ENCODE results near the gene LRP2.
A peak's percentile ranks its signal among the peaks of the same experiment; 100 is the strongest.
"Not testable (repeated sequence)": the region's sequence is repeated elsewhere in the genome, so short reads cannot be mapped to it uniquely, and the experiment has no call there.

The LRP2 gene

DNA sequence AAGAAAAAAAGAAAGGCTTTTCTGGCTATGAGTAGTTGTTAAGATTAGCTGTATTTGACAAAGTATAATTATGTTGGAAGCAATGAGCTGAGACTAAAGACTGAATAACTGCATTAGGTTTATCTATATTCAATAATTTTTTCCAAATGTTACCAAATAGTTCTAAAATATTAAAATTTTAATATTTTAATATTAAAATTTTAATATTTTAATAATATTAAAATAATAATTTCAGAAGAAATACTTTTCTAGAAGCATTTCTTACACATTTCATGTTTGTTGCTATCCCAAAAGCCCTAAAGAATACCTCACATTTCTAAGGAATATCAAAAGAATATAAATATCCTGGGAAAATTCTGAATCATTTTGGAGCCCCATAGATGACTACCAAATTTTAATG lies 74.7 kb downstream of the LRP2 start:
- H3K4me3 ChIP-seq (ENCODE audit: low read depth, low read length), result no peak overlapping the region
- DNase-seq (ENCODE audit: low read depth), result no peak
- TF ChIP-seq, protein P1, sequence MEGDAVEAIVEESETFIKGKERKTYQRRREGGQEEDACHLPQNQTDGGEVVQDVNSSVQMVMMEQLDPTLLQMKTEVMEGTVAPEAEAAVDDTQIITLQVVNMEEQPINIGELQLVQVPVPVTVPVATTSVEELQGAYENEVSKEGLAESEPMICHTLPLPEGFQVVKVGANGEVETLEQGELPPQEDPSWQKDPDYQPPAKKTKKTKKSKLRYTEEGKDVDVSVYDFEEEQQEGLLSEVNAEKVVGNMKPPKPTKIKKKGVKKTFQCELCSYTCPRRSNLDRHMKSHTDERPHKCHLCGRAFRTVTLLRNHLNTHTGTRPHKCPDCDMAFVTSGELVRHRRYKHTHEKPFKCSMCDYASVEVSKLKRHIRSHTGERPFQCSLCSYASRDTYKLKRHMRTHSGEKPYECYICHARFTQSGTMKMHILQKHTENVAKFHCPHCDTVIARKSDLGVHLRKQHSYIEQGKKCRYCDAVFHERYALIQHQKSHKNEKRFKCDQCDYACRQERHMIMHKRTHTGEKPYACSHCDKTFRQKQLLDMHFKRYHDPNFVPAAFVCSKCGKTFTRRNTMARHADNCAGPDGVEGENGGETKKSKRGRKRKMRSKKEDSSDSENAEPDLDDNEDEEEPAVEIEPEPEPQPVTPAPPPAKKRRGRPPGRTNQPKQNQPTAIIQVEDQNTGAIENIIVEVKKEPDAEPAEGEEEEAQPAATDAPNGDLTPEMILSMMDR (IDR thresholded peaks at IDR 0.05; ENCODE audit: insufficient read depth, low read depth, low read length, missing control alignments), result no peak

DNA sequence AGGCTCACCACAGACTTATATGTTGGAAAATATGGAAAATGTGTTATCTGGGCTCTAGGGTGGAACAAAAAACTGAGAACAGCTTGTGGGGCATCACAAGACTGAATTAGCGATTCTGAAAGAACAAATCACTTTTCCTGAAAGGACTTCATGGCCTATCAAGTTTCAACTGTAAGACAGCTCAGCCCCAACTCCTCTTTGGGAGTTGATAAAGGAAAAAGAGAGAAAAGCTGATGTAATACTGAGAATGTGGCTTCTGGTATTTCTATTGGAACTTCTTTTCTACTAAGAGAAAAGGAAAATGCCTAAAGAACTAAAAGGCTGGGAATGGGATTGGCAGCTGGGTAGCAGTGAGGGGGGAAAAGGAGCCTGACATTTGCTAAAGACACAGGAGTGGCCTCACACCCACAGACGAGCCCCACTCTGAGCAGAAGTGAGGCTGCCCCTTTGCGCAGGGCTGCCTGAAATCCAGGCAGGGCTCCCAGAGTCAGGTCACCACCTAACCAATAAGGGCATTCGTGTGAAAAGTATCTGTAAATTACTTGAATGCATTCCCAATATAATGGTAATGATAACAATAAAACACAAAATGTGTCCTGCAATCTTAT lies 75.6 kb downstream of the LRP2 start:
- TF ChIP-seq, protein P1 (IDR thresholded peaks at IDR 0.05; ENCODE audit: insufficient read depth, low read depth, low read length, missing control alignments), result no peak
- DNase-seq (ENCODE audit: low read depth), result no peak
- H3K4me3 ChIP-seq (ENCODE audit: low read depth, low read length), result no peak overlapping the region

DNA sequence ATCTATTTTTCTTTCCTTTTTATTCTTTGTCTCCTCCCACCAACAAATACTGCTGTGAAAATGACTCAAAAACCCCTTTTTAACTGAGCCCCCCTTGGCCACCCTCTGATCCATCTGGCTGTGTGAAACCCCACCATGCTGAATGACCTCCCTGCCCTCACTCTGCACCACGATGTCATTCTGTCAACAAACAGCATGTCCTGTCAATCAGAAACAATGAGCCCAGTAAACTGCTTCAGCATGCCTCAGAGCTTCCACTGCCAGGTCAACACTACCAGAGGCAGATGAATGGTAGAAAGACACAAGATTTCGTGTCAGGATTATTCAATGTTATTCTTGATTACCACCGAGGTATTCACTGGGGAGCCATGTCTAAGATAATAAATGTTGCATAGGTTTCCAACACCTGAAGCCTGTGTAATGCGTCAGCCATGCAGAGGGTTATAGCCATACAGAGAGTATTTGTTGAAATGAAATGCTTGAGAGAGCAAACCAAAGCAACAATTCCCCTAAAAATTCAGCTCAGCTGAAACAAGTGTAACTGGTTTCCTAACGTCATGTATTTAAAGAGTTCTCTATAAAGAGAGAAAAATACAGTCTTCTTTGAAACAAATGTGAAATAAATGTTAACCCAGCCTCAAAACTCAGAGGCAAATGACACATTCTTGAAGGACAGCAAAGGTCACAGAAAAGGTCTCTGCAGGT lies 76.7 kb downstream of the LRP2 start:
- no peak for DNase-seq (ENCODE audit: low read depth)
- no peak overlapping the region for H3K4me3 ChIP-seq (ENCODE audit: low read depth, low read length)
- TF ChIP-seq, protein P1 (IDR thresholded peaks at IDR 0.05; ENCODE audit: insufficient read depth, low read depth, low read length, missing control alignments), result no peak

DNA sequence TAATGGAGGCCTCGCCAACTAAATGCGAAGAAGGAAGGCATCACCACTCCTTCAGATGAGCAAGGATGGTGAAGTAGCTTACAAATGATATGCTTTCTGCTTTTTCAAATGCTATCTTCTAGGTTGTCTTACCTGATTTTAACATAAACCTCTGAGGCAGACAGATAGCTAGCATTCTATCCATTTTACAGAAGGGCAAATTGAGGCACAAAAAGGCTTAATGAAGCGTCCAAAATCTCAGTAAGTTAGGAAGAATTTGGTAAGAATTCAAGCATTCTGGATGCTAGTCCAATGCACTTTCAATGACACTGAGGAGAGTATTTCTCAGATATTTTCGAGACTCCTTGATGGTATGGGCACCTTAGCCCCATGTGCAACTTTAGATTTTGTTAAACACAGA lies 81.8 kb downstream of the LRP2 start:
- TF ChIP-seq, protein P1 (IDR thresholded peaks at IDR 0.05; ENCODE audit: insufficient read depth, low read depth, low read length, missing control alignments), result no peak
- DNase-seq (ENCODE audit: low read depth), result no peak
- H3K4me3 ChIP-seq (ENCODE audit: low read depth, low read length), result no peak overlapping the region

DNA sequence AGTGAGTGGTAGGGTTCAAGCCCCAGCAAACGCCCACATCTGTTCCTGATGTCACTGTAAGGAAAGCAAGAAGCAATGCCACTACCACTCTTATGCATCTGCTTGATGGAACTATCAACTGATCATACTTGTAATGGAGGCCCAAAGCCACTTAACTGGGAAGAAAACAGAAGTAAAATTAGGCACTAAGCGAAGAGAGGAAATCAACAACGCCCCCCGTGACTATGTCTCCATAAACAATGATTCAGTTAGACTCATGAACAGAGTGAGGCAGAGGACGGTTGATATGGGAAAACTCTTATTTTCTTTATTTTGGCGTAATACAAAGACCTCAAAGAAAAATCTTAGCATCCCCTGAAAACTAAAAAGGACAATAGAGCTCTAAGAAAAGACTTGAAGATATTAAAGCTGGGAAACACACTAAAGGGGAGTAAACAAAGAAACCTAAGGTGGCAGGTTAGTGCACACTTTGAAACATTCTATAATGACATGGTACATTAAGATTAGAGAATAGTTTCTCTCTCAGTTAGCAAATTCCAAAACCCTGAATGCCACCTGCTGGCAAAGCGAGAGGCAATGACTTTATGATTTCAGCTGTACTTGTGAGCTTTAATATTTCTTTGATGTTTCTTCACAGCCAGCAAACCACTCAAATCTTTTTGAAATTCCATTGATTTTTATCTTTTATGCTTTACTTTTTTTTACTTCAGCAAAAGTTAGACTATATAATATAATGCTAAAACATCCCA lies 86.5 kb downstream of the LRP2 start:
- DNase-seq (ENCODE audit: low read depth), result no peak
- H3K4me3 ChIP-seq (ENCODE audit: low read depth, low read length), result no peak overlapping the region
- TF ChIP-seq, protein P1 (IDR thresholded peaks at IDR 0.05; ENCODE audit: insufficient read depth, low read depth, low read length, missing control alignments), result peak; percentile 4

DNA sequence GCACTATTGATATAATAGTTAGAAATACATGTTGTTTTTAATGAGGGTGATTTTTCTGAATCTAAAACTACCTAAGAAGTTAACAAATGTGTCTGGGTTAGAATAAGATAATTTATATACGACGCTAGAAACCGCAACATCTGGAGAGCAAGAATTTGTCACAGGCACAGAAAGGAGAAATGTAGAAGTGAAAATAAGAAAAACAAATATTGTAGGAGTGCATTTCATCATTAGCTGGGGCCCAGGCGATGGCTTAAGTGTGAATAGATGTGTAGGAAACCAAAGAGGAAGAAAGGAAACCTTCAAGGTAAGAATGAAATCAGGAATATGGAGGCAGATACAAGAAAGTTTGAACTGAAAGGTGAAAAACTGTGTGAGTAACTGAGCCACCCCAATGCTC lies 90.3 kb downstream of the LRP2 start:
- no peak for DNase-seq (ENCODE audit: low read depth)
- no peak overlapping the region for H3K4me3 ChIP-seq (ENCODE audit: low read depth, low read length)
- TF ChIP-seq, protein P1 (IDR thresholded peaks at IDR 0.05; ENCODE audit: insufficient read depth, low read depth, low read length, missing control alignments), result no peak

DNA sequence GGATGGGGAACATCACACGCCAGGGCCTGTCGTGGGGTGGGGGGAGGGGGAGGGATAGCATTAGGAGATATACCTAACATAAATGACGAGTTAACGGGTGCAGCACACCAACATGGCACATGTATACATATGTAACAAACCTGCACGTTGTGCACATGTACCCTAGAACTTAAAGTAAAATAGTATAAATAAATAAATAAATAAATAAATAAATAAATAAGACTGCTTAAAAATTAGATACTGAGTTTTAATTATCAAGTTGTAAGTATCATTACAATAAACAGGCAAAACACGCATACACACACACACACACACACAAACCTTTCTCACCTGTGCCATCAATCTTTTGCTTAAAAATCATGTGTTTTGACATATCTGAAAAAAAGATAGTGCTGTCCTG lies 91.8 kb downstream of the LRP2 start:
- not testable (repeated sequence) for DNase-seq (ENCODE audit: low read depth)

More for the DNA sequence above, 91.8 kb downstream of the LRP2 start:
- not testable (repeated sequence) for H3K4me3 ChIP-seq (ENCODE audit: low read depth, low read length)
